A204.1 (cell line): ENCODE results near the gene EIF3CL.
"Not testable (repeated sequence)": the region's sequence is repeated elsewhere in the genome, so short reads cannot be mapped to it uniquely, and the experiment has no call there.

Source experiments
- FAIRE-seq: peaks from 2 replicates; lab custom pipeline; 2012; peaks lifted over from hg19 to GRCh38; lab: Jason Lieb, UNC

The EIF3CL gene

DNA sequence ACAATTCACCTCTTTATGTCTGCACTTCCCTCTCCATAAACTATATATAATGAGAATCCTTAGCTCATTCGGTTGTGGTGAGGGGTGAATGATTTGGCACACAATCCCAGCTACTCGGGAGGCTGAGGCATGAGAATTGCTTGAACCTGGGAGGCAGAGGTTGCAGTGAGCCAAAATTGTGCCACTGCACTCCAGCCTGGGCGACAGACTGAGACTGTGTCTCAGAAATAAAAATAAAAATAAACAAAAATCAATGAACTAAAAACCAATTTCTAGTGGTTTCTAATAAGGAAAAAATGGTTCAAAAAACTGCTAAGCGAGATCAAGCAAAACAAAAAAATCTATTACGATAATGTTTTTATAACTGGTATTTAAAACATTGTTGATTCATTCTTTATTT lies 40.2 kb downstream of the EIF3CL start, which contains the start of gene NPIPB6:
TSS of gene NPIPB6 (minus strand) at position 101 of the 400 bp plus-strand sequence. CDS start 686 bp downstream, outside the sequence.
- not testable (repeated sequence) for FAIRE-seq

DNA sequence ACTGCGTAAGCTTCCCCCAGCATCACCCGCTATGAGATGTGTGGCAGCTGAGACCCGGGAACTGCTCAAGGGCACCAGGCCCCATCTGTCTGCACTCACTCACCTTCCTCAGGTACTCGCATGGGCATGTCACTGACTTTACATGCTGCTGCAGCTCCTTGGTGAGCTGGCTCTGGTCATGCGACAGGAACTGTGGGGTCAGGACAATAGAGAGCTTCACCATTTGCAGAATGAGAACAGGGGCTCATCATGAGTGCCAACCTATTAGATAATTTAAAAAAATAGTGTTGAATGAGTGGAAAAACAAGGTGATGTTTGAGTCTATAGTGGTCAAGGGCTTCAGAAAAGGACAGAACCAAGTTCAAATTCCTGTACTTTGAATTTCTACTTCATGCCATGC lies 41.0 kb downstream of the EIF3CL start:
- not testable (repeated sequence) for FAIRE-seq

DNA sequence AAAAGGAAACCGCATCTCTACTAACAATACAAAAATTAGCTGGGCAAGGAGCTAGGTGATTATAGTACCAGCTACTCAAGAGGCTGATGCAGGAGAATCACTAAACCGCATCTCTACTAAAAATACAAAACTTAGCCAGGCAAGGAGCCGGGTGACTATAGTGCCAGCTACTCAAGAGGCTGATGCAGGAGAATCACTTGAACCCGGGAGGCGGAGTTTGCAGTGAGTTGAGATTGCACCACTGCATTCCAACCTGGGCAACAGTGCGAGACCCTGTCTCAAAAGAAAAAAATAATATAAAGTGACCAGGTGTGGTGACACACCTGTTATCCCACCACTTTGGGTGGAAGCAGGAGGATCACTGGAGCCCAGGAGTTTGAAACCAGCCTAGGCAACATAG lies 65.4 kb downstream of the EIF3CL start:
- not testable (repeated sequence) for FAIRE-seq

DNA sequence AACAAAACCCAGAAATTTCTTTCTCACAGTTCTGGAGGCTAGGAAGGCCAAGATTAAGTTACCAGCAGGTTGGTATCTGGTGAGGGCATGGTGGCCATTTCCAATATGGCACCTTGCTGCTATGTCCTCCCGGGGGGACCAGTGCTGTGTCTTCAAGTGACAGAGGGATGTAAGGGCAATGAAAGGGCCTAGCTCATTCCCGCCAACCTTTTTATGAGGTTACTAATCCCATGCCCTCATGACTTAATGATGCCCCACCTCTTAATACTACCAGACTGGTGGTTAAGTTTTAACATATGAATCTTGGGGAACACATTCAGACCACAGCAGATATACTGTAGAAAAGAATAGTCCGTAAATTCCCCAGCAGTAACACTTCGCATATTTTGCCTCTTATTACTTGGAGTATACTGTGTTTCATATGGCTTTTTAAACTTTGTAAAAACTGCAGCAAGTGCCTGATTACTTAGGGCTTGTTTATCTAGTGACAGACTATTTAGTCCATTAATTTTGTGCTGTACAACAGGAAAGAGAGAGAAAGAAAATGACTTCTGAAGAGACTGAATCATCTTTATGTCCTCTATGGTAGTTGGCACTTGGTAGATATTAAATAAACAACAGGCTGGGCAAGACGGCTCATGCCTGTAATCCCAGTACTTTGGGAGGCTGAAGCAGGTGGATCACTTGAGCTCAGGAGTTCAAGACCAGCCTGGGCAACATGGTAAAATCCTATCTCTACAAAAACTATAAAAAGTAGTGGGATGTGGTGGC lies 66.5 kb downstream of the EIF3CL start:
- FAIRE-seq: not testable (repeated sequence)

DNA sequence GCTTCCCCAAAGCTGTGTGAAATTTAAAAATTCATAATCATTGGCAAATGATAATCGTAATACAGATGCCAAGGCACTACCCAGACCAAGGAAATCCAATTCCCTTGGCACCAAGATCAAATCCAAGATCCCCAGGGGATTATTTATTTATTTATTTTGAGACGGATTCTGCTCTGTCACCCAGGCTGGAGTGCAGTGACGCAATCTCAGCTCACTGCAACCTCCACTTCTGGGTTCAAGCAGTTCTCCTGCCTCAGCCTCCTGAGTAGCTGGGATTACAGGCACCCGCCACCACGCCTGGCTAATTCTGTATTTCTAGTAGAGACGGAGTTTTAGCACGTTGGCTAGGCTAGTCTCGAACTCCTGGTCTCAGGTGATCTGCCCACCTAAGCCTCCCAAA lies 68.0 kb downstream of the EIF3CL start:
- not testable (repeated sequence) for FAIRE-seq

GRCh38 chr16:28332632-28333031 lies 71.0 kb downstream of the EIF3CL start:
- FAIRE-seq: not testable (repeated sequence)

- FAIRE-seq: not testable (repeated sequence)
Observed at GRCh38 chr16:28330981-28331380, 72.7 kb downstream of the EIF3CL start.

- not testable (repeated sequence) for FAIRE-seq
Observed at GRCh38 chr16:28330232-28330631, 73.4 kb downstream of the EIF3CL start.
